ENCODE data around the gene NFIX.

Gene NFIX

GRCh38 chr19:13060964-13061927 lies 66.0 kb downstream of the NFIX start:
- FAIRE-seq (no peak), DNase-seq (ENCODE audit: insufficient read length, low spot score) (peak; percentile 91)
- peak; percentile 89 for TF ChIP-seq CTCF (IDR thresholded peaks at IDR 0.05; ENCODE audit: insufficient read depth, missing control alignments)

- TF ChIP-seq CTCF (IDR thresholded peaks at IDR 0.05; ENCODE audit: insufficient read depth, missing control alignments) = no peak
- DNase-seq (ENCODE audit: insufficient read length, low spot score) = no peak
- FAIRE-seq = no peak
Measured at GRCh38 chr19:13062317-13062716, 67.0 kb downstream of the NFIX start.

- no peak for DNase-seq (ENCODE audit: insufficient read length, low spot score)
- no peak for FAIRE-seq
- TF ChIP-seq CTCF (IDR thresholded peaks at IDR 0.05; ENCODE audit: insufficient read depth, missing control alignments) = no peak
Measured at GRCh38 chr19:13063461-13064091, 68.3 kb downstream of the NFIX start.

- FAIRE-seq (no peak), DNase-seq (ENCODE audit: insufficient read length, low spot score) (no peak)
- no peak for TF ChIP-seq CTCF (IDR thresholded peaks at IDR 0.05; ENCODE audit: insufficient read depth, missing control alignments)
Measured at GRCh38 chr19:13064092-13064489, 68.8 kb downstream of the NFIX start.

- DNase-seq (ENCODE audit: insufficient read length, low spot score) (no peak), FAIRE-seq (no peak)
- no peak for TF ChIP-seq CTCF (IDR thresholded peaks at IDR 0.05; ENCODE audit: insufficient read depth, missing control alignments)
Measured at GRCh38 chr19:13066226-13066625, 71.0 kb downstream of the NFIX start.

- DNase-seq (ENCODE audit: insufficient read length, low spot score) (no peak), FAIRE-seq (no peak)
- no peak for TF ChIP-seq CTCF (IDR thresholded peaks at IDR 0.05; ENCODE audit: insufficient read depth, missing control alignments)
Measured at GRCh38 chr19:13066933-13067807, 71.9 kb downstream of the NFIX start.

Data from D721Med (cell line).